Hepatocyte (in vitro differentiated cells): ENCODE results near the gene RRAD.

Source experiments
- CTCF ChIP-seq: fragments of 200-600 bp; sonication (generic); IDR thresholded peaks from 2 replicates; pipeline ENCODE4 v1.5.1; 2016; ENCODE audit warnings: antibody characterized with exemption, mild to moderate bottlenecking; ENCODE audit not compliant: poor library complexity
- EZH2 ChIP-seq: fragments of 200-600 bp; sonication (generic); IDR thresholded peaks from 2 replicates; pipeline ENCODE4 v1.6.1; 2016; ENCODE audit warnings: antibody characterized with exemption, mild to moderate bottlenecking, borderline replicate concordance
- EZH2phosphoT487 ChIP-seq: fragments of 200-600 bp; sonication (generic); IDR thresholded peaks from one replicate; pipeline ENCODE4 v1.6.1; 2018; ENCODE audit warnings: antibody characterized with exemption, mild to moderate bottlenecking, low read depth, moderate library complexity; ENCODE audit not compliant: unreplicated experiment, severe bottlenecking

- TF ChIP-seq EZH2 (no peak), CTCF (no peak), EZH2phosphoT487 (no peak)
Observed at GRCh38 chr16:66891360-66891759, 34.0 kb downstream of the RRAD start.
